HepG2 (cell line): Measurements from ENCODE around the gene CENATAC. TPM values are rescaled to one million over a fixed set of nuclear protein-coding genes. Genes with fewer than 3 reads are reported as not detected.
A peak's percentile ranks its signal among the peaks of the same experiment; 100 is the strongest.

Experiments
- ATF3 ChIP-seq: sonication (generic); formaldehyde crosslinking; IDR thresholded peaks from 2 replicates; pipeline ENCODE4 v1.4.0; 2020; ENCODE audit warnings: missing genetic modification reagents
- HOXA3 ChIP-seq: sonication (generic); formaldehyde crosslinking; IDR thresholded peaks from 2 replicates; pipeline ENCODE4 v1.5.0; 2020; ENCODE audit warnings: missing genetic modification reagents
- JUNB ChIP-seq: sonication (generic); formaldehyde crosslinking; IDR thresholded peaks from 2 replicates; pipeline ENCODE4 v1.8.0; 2022; ENCODE audit warnings: missing genetic modification reagents, mild to moderate bottlenecking, borderline replicate concordance
- MAZ ChIP-seq, 2 experiments: sonication (generic) in 1 of 2; formaldehyde crosslinking in 1 of 2; IDR thresholded peaks; 2 replicates each; pipeline versions ENCODE4 v1.5.0 to v1.6.1; 2012 to 2020; ENCODE audit warnings: low read depth in 2 of 2, mild to moderate bottlenecking in 2 of 2, borderline replicate concordance in 1 of 2, improper control_type of control experiment in 1 of 2, low read length in 1 of 2, missing genetic modification reagents in 1 of 2, moderate library complexity in 1 of 2
- SAP130 ChIP-seq: IDR thresholded peaks from 2 replicates; pipeline ENCODE4 v1.6.1; 2016; ENCODE audit warnings: low read depth
- TARDBP ChIP-seq: sonication (generic); formaldehyde crosslinking; IDR thresholded peaks from 2 replicates; pipeline ENCODE4 v1.8.0; 2022; ENCODE audit warnings: mild to moderate bottlenecking, missing genetic modification reagents
- ZFY ChIP-seq: sonication (generic); formaldehyde crosslinking; IDR thresholded peaks from 2 replicates; pipeline ENCODE4 v1.4.0; 2020; ENCODE audit warnings: missing genetic modification reagents
- ZKSCAN5 ChIP-seq: sonication (generic); formaldehyde crosslinking; IDR thresholded peaks from 2 replicates; pipeline ENCODE4 v1.5.1; 2020; ENCODE audit warnings: mild to moderate bottlenecking, missing genetic modification reagents
- ZNF224 ChIP-seq: sonication (generic); formaldehyde crosslinking; IDR thresholded peaks from 2 replicates; pipeline ENCODE4 v1.5.0; 2020; ENCODE audit warnings: mild to moderate bottlenecking, missing genetic modification reagents
- ZNF382 ChIP-seq: sonication (generic); formaldehyde crosslinking; IDR thresholded peaks from 2 replicates; pipeline ENCODE4 v1.5.0; 2020; ENCODE audit warnings: missing genetic modification reagents, mild to moderate bottlenecking, borderline replicate concordance
- ZNF441 ChIP-seq: sonication (generic); formaldehyde crosslinking; IDR thresholded peaks from 2 replicates; pipeline ENCODE4 v1.7.0; 2021; ENCODE audit warnings: missing genetic modification reagents, borderline replicate concordance
- ZNF639 ChIP-seq: conservative IDR thresholded peaks from 2 replicates; pipeline ENCODE4 v1.6.1; 2018; ENCODE audit warnings: missing genetic modification reagents
- ZNF652 ChIP-seq: IDR thresholded peaks from 2 replicates; pipeline ENCODE4 v1.6.1; 2016; ENCODE audit warnings: low read depth, borderline replicate concordance
- ZNF773 ChIP-seq: sonication (generic); formaldehyde crosslinking; IDR thresholded peaks from 2 replicates; pipeline ENCODE4 v1.4.0; 2020; ENCODE audit warnings: missing genetic modification reagents, borderline replicate concordance
- ZNF816 ChIP-seq: sonication (generic); formaldehyde crosslinking; IDR thresholded peaks from 2 replicates; pipeline ENCODE4 v1.8.0; 2022; ENCODE audit warnings: missing genetic modification reagents, mild to moderate bottlenecking, borderline replicate concordance
- polyA plus RNA-seq, 8 experiments: library from polyadenylated mRNA; depleted of rRNA in 3 of 8; stranded (reverse) in 7 of 8; unstranded in 1 of 8; fragments of >200 nt; fragmentation: Illumina TruSeq in 4 of 8; extraction: Trizol in 4 of 8; gene quantifications; 2 replicates each; pipeline versions ENCODE4 v1.2.1 to v1.2.3, GENCODE V29; 2011 to 2016; ENCODE audit warnings: low read depth in 4 of 8, missing spikeins in 1 of 8, mixed read lengths in 1 of 8; ENCODE audit not compliant: insufficient read depth in 1 of 8
- total RNA-seq, 5 experiments: library from RNA; depleted of rRNA; stranded (reverse); fragments of >200 nt; fragmentation: Illumina TruSeq; extraction: Trizol; gene quantifications; 2 replicates each; pipeline ENCODE4 v1.2.3, GENCODE V29; 2016; ENCODE audit warnings: low read depth in 1 of 5
- TF ChIP-seq, protein P1 (sequence below): sonication (generic); formaldehyde crosslinking; IDR thresholded peaks from 2 replicates; pipeline ENCODE4 v1.4.0; 2020; ENCODE audit warnings: missing genetic modification reagents
- TF ChIP-seq, protein P2 (sequence below): sonication (generic); formaldehyde crosslinking; IDR thresholded peaks from 2 replicates; pipeline ENCODE4 v1.4.0; 2020; ENCODE audit warnings: missing genetic modification reagents, borderline replicate concordance
- TF ChIP-seq, protein P3 (sequence below): IDR thresholded peaks from 2 replicates; pipeline ENCODE4 v1.6.1; 2016

The CENATAC gene
- total and polyA plus RNA-seq, 2 of the 13 experiments (the other 11 are each of a cell fraction or from before 2014, with no cell fraction given) = 21.7 to 25.0 TPM

DNA sequence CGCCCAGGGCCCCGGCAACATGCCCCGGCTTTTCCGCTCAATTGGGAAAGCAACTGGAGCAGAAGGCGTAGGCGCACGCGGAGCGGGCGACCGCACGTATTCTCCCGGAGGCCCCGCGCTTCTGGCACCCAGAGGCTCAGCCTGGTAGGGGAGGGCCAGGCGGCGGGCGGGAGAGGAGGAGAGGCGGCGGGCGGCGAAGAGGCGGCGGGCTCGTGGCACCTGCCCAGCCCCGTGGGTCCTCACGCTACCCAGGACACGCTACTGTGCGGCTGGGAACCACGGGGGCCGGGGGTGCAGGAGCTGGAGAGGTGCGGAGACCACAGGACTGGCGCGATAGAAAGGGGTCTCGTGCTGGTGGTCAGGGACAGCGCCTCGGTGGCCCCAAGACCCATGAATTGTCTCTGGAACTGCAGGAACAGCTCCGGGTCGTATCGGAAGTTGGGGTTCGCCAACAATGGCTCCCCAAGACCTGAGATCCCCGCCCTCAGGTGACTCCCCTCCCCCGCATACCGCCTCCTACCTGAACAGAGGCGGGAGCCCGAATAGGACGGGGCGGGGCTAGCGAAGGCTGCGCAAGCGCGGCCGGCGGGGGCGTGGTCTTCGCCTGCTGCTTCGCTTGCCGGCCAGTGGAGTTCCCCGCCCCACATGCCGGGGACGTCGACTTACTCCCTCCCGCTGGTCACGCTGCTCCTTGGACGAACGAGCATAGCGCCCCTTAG is 32.5 kb downstream of the CENATAC start, which contains the start of gene SLC37A4 (continued):
- TF ChIP-seq, protein P1, sequence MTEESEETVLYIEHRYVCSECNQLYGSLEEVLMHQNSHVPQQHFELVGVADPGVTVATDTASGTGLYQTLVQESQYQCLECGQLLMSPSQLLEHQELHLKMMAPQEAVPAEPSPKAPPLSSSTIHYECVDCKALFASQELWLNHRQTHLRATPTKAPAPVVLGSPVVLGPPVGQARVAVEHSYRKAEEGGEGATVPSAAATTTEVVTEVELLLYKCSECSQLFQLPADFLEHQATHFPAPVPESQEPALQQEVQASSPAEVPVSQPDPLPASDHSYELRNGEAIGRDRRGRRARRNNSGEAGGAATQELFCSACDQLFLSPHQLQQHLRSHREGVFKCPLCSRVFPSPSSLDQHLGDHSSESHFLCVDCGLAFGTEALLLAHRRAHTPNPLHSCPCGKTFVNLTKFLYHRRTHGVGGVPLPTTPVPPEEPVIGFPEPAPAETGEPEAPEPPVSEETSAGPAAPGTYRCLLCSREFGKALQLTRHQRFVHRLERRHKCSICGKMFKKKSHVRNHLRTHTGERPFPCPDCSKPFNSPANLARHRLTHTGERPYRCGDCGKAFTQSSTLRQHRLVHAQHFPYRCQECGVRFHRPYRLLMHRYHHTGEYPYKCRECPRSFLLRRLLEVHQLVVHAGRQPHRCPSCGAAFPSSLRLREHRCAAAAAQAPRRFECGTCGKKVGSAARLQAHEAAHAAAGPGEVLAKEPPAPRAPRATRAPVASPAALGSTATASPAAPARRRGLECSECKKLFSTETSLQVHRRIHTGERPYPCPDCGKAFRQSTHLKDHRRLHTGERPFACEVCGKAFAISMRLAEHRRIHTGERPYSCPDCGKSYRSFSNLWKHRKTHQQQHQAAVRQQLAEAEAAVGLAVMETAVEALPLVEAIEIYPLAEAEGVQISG (CRISPR knock-in tag) = peak; percentile 88
- TF ChIP-seq ZNF652 (CRISPR knock-in tag) (peak; percentile 19; the same call in 1 of the 2 replicates), ZNF773 (CRISPR knock-in tag) (no peak), ZFY (CRISPR knock-in tag) (peak; percentile 28; the same call in 1 of the 2 replicates), SAP130 (CRISPR knock-in tag) (peak; percentile 87), ZNF224 (CRISPR knock-in tag) (0 out of 2 replicates have a peak, but pooled peaks have one; percentile 42), ATF3 (peak; percentile 36; the same call in 1 of the 2 replicates), MAZ (IDR thresholded peaks at IDR 0.05; ENCODE audit: borderline replicate concordance, low read depth, low read length) (peak; percentile 62; the same call in 1 of the 2 replicates), MAZ (CRISPR knock-in tag; IDR thresholded peaks at IDR 0.05; ENCODE audit: low read depth) (peak; percentile 90), ZNF639 (peak; percentile 1; the same call in 1 of the 2 replicates), TARDBP (CRISPR knock-in tag) (peak; percentile 85), JUNB (CRISPR knock-in tag) (no peak), ZNF441 (CRISPR knock-in tag) (peak; percentile 84; the same call in 1 of the 2 replicates), ZKSCAN5 (no peak), HOXA3 (CRISPR knock-in tag) (peak; percentile 84; the same call in 1 of the 2 replicates), ZNF816 (CRISPR knock-in tag) (no peak), ZNF382 (no peak)
- TF ChIP-seq, protein P2, sequence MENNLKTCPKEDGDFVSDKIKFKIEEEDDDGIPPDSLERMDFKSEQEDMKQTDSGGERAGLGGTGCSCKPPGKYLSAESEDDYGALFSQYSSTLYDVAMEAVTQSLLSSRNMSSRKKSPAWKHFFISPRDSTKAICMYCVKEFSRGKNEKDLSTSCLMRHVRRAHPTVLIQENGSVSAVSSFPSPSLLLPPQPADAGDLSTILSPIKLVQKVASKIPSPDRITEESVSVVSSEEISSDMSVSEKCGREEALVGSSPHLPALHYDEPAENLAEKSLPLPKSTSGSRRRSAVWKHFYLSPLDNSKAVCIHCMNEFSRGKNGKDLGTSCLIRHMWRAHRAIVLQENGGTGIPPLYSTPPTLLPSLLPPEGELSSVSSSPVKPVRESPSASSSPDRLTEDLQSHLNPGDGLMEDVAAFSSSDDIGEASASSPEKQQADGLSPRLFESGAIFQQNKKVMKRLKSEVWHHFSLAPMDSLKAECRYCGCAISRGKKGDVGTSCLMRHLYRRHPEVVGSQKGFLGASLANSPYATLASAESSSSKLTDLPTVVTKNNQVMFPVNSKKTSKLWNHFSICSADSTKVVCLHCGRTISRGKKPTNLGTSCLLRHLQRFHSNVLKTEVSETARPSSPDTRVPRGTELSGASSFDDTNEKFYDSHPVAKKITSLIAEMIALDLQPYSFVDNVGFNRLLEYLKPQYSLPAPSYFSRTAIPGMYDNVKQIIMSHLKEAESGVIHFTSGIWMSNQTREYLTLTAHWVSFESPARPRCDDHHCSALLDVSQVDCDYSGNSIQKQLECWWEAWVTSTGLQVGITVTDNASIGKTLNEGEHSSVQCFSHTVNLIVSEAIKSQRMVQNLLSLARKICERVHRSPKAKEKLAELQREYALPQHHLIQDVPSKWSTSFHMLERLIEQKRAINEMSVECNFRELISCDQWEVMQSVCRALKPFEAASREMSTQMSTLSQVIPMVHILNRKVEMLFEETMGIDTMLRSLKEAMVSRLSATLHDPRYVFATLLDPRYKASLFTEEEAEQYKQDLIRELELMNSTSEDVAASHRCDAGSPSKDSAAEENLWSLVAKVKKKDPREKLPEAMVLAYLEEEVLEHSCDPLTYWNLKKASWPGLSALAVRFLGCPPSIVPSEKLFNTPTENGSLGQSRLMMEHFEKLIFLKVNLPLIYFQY (CRISPR knock-in tag) = peak; percentile 68; the same call in 1 of the 2 replicates
- TF ChIP-seq, protein P3, sequence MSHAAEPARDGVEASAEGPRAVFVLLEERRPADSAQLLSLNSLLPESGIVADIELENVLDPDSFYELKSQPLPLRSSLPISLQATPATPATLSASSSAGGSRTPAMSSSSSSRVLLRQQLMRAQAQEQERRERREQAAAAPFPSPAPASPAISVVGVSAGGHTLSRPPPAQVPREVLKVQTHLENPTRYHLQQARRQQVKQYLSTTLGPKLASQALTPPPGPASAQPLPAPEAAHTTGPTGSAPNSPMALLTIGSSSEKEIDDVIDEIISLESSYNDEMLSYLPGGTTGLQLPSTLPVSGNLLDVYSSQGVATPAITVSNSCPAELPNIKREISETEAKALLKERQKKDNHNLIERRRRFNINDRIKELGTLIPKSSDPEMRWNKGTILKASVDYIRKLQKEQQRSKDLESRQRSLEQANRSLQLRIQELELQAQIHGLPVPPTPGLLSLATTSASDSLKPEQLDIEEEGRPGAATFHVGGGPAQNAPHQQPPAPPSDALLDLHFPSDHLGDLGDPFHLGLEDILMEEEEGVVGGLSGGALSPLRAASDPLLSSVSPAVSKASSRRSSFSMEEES (CRISPR knock-in tag) = peak; percentile 93
